ENCODE results near the gene FXYD6.

GRCh38 chr11:117837070-117837776, 39.2 kb downstream of the FXYD6 start:
- no peak for TF ChIP-seq CTCF (conservative IDR thresholded peaks at IDR 0.05)
- no peak for TF ChIP-seq ZFX (IDR thresholded peaks at IDR 0.05)

All from C4-2B (cell line).